ENCODE results near the gene ZNF367. TPM values are rescaled to one million over a fixed set of nuclear protein-coding genes. Genes with fewer than 3 reads are reported as not detected.
A peak's percentile ranks its signal among the peaks of the same experiment; 100 is the strongest.

ZNF367 gene
- total and polyA plus RNA-seq, 5 donors from 2014 or later = 1.1 to 8.8 (median 1.5) TPM

DNA sequence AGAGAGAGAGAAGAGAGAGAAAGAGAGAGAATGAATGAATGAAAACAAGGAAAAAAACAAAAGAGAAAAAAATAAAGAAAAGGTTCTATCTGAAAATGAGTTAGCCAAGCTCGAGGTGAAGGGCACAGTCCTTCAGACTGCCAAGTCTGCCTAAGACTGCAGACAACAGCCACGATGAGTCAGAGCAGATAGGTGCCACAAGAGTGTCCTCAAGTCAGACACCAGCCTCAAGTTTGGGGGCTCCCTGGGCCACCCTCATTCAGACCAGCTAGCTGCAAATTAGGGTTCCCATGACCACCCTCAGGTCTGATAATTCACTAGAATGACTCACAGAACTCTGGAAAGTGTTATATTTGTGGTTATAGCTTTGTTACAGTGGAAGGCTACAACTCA, 17.9 kb upstream of the ZNF367 start:
- no peak for DNase-seq
- ATAC-seq (ENCODE audit: low read depth in 2 of 2) = no peak
- Histone ChIP-seq H3K4me1 (ENCODE audit: control insufficient read depth, insufficient read depth, low read length, poor library complexity, severe bottlenecking) (no peaks in the 10 kb centered on the region), H3K4me3 (ENCODE audit: low read depth, low read length) (no peak overlapping the region), H3K36me3 (ENCODE audit: control insufficient read depth, insufficient read depth, low read length) (no peaks in the 10 kb centered on the region), H3K27ac (ENCODE audit: insufficient read depth, low read length, poor library complexity, severe bottlenecking) (no peak overlapping the region), H3K27me3 (ENCODE audit: control insufficient read depth, insufficient read depth, low read length) (peaks cover 3% of the 10 kb centered on the region), H3K9me3 (ENCODE audit: control insufficient read depth in 2 of 2, low read length in 2 of 2) (no peaks in the 10 kb centered on the region)
- Mint-ChIP-seq H3K9me3 (no peaks in the 10 kb centered on the region), H3K36me3 (no peaks in the 10 kb centered on the region), H3K27me3 (no peaks in the 10 kb centered on the region), H3K27ac (no peak overlapping the region), H3K4me3 (no peak overlapping the region), H3K4me1 (peaks cover 0 to 4% (median 0%) of the 10 kb centered on the region in 4 donors)

DNA sequence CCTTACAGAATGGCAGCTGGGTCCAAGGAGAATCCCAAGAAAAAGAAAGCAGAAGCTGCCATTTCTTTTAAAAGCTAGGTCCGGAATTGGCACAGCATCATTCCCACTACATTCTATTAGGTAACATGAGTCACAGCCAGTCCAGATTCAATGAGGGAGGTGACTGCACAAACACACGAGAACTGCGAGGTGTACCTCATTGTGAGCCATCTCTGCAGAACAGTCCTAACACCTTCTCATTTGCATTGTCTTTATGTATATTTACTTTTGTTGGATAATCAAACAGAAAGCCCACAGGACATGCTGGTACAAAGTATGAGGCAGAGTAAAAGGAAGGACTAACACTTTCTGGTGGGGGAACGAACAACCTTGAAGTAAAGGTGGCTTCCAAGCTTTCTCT, 17.2 kb upstream of the ZNF367 start:
- Histone ChIP-seq H3K9me3 (ENCODE audit: control insufficient read depth in 2 of 2, low read length in 2 of 2) (no peaks in the 10 kb centered on the region), H3K4me3 (ENCODE audit: low read depth, low read length) (no peak overlapping the region), H3K36me3 (ENCODE audit: control insufficient read depth, insufficient read depth, low read length) (no peaks in the 10 kb centered on the region), H3K27me3 (ENCODE audit: control insufficient read depth, insufficient read depth, low read length) (peaks cover 3% of the 10 kb centered on the region), H3K4me1 (ENCODE audit: control insufficient read depth, insufficient read depth, low read length, poor library complexity, severe bottlenecking) (no peaks in the 10 kb centered on the region), H3K27ac (ENCODE audit: insufficient read depth, low read length, poor library complexity, severe bottlenecking) (no peak overlapping the region)
- Mint-ChIP-seq H3K9me3 (no peaks in the 10 kb centered on the region), H3K36me3 (no peaks in the 10 kb centered on the region), H3K4me3 (no peak overlapping the region), H3K4me1 (peaks cover 0 to 4% (median 0%) of the 10 kb centered on the region in 4 donors), H3K27me3 (no peaks in the 10 kb centered on the region), H3K27ac (no peak overlapping the region)
- ATAC-seq (ENCODE audit: low read depth in 2 of 2) (no peak), DNase-seq (no peak)

DNA sequence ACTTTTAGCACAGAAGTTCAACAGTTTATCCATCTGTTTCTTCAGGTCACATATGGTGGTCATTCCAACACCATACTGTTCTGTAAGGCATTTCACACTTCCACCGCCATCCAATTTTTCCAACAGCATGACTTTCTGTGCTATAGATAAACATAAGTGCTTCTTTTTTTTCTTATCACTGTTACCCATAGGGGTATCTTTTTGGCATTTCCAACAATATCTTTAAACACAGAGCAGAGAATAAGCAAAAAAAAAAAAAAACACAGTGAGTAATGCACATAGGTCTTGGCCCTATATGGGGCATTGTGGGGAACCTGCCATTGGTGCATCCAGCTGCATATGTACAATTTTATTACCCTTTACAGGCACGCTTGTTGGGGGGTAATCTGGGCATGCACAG, 12.2 kb upstream of the ZNF367 start:
- Histone ChIP-seq H3K27ac (ENCODE audit: insufficient read depth, low read length, poor library complexity, severe bottlenecking) (no peak overlapping the region), H3K4me3 (ENCODE audit: low read depth, low read length) (no peak overlapping the region), H3K36me3 (ENCODE audit: control insufficient read depth, insufficient read depth, low read length) (no peaks in the 10 kb centered on the region), H3K27me3 (ENCODE audit: control insufficient read depth, insufficient read depth, low read length) (peaks cover 3% of the 10 kb centered on the region), H3K4me1 (ENCODE audit: control insufficient read depth, insufficient read depth, low read length, poor library complexity, severe bottlenecking) (no peaks in the 10 kb centered on the region), H3K9me3 (ENCODE audit: control insufficient read depth in 2 of 2, low read length in 2 of 2) (no peaks in the 10 kb centered on the region)
- Mint-ChIP-seq H3K27ac (no peak overlapping the region), H3K27me3 (peaks cover 10% of the 10 kb centered on the region), H3K4me1 (no peaks in the 10 kb centered on the region), H3K4me3 (no peak overlapping the region), H3K36me3 (no peaks in the 10 kb centered on the region), H3K9me3 (peaks cover 0 to 2% (median 0%) of the 10 kb centered on the region in 7 donors)
- DNase-seq (no peak), ATAC-seq (ENCODE audit: low read depth in 2 of 2) (no peak)

DNA sequence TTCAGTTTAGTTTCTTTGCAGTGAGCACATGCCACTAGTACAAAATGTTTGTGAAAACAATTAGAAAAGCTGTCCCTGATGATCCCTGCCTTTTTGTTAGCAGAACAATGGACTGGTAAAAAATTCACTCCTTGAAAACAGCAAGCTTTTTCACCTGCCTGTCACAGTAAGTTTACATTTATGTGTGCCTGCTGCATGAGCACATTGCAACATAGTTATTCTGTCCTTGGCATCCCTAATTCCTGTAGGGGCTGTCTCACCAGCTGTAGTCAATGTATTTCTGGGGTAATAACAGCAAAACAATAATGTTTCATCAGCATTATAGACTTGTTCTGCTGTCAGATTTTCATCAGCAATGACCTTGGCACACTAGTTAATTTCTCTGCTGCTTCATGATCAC, 11.6 kb upstream of the ZNF367 start:
- Mint-ChIP-seq H3K4me3 (no peak overlapping the region), H3K9me3 (peaks cover 0 to 2% (median 0%) of the 10 kb centered on the region in 7 donors), H3K36me3 (no peaks in the 10 kb centered on the region), H3K27ac (peak overlapping the region in 1 of 3 donors; percentile 56), H3K27me3 (peaks cover 10% of the 10 kb centered on the region), H3K4me1 (no peaks in the 10 kb centered on the region)
- DNase-seq (no peak), ATAC-seq (ENCODE audit: low read depth in 2 of 2) (no peak)
- Histone ChIP-seq H3K36me3 (ENCODE audit: control insufficient read depth, insufficient read depth, low read length) (no peaks in the 10 kb centered on the region), H3K4me1 (ENCODE audit: control insufficient read depth, insufficient read depth, low read length, poor library complexity, severe bottlenecking) (no peaks in the 10 kb centered on the region), H3K27me3 (ENCODE audit: control insufficient read depth, insufficient read depth, low read length) (peaks cover 3% of the 10 kb centered on the region), H3K27ac (ENCODE audit: insufficient read depth, low read length, poor library complexity, severe bottlenecking) (no peak overlapping the region), H3K4me3 (ENCODE audit: low read depth, low read length) (no peak overlapping the region), H3K9me3 (ENCODE audit: control insufficient read depth in 2 of 2, low read length in 2 of 2) (no peaks in the 10 kb centered on the region)

DNA sequence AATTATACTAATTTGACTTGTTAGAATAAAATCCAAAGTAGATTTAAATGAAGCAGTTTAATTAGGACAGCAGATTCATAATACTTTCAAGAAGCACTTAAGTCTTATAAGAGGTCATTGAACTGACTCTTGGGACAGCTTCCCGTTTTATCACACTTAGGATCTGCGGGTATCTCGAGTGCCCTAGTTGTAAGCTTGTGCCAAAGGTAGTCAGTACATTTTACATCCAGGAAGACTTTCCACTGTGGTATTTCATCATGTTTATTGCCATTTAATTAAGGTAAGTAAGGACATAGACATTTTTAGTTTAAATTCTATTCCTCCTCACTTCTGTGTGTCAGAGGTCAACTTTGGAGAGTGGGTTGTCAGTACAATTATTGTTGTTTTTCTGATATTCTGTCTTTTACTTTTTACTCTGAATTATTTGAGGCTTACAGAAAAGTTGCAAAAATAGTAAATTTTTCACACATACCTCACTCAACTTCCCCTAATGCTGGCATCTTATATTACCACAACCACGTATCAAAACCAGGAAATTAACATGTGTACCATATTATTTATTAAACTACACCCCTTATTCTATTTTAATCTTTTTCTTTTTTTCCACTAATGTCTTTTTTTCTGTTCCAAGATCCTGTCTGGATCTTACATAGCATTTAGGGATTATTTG, 7.5 kb upstream of the ZNF367 start:
- no peak overlapping the region for H3K4me3 Mint-ChIP-seq
- Histone ChIP-seq H3K9me3 (ENCODE audit: control insufficient read depth in 2 of 2, low read length in 2 of 2) (no peaks in the 10 kb centered on the region), H3K4me1 (ENCODE audit: control insufficient read depth, insufficient read depth, low read length, poor library complexity, severe bottlenecking) (no peaks in the 10 kb centered on the region), H3K27me3 (ENCODE audit: control insufficient read depth, insufficient read depth, low read length) (no peaks in the 10 kb centered on the region), H3K36me3 (ENCODE audit: control insufficient read depth, insufficient read depth, low read length) (no peaks in the 10 kb centered on the region), H3K27ac (ENCODE audit: insufficient read depth, low read length, poor library complexity, severe bottlenecking) (no peak overlapping the region), H3K4me3 (ENCODE audit: low read depth, low read length) (no peak overlapping the region)
- peaks cover 0 to 2% (median 0%) of the 10 kb centered on the region in 7 donors for H3K9me3 Mint-ChIP-seq
- no peaks in the 10 kb centered on the region for H3K36me3 Mint-ChIP-seq
- DNase-seq (no peak), ATAC-seq (ENCODE audit: low read depth in 2 of 2) (no peak)
- H3K27me3 Mint-ChIP-seq = peaks cover 10% of the 10 kb centered on the region
- peaks cover 0 to 8% (median under 1%) of the 10 kb centered on the region in 4 donors for H3K4me1 Mint-ChIP-seq
- peak overlapping the region in 1 of 3 donors; percentile 60 for H3K27ac Mint-ChIP-seq

DNA sequence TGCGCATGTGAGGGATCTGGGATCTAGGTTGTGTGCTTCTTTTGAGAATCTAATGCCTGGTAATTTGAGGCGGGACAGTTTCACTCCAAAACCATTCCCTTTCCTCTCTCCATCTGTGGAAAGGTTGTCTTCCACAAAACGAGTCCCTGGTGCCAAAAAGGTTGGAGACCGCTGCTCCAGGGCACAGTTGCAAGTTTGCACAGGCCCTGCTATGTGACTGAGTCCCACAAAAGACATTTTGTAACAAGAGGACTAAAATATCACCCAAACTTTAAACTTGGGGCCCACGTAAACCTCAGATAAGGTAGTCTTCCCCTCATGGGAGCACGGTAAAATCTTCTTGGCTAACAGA, 5.8 kb upstream of the ZNF367 start:
- Histone ChIP-seq H3K27me3 (ENCODE audit: control insufficient read depth, insufficient read depth, low read length) (no peaks in the 10 kb centered on the region), H3K4me3 (ENCODE audit: low read depth, low read length) (no peak overlapping the region), H3K36me3 (ENCODE audit: control insufficient read depth, insufficient read depth, low read length) (no peaks in the 10 kb centered on the region), H3K9me3 (ENCODE audit: control insufficient read depth in 2 of 2, low read length in 2 of 2) (no peaks in the 10 kb centered on the region), H3K27ac (ENCODE audit: insufficient read depth, low read length, poor library complexity, severe bottlenecking) (no peak overlapping the region), H3K4me1 (ENCODE audit: control insufficient read depth, insufficient read depth, low read length, poor library complexity, severe bottlenecking) (peaks cover 14% of the 10 kb centered on the region)
- Mint-ChIP-seq H3K4me3 (peak overlapping the region in 1 of 4 donors; percentile 46), H3K4me1 (peaks cover 8 to 21% (median 13%) of the 10 kb centered on the region in 4 donors), H3K27ac (no peak overlapping the region), H3K9me3 (peaks cover 0 to 2% (median 0%) of the 10 kb centered on the region in 7 donors), H3K36me3 (no peaks in the 10 kb centered on the region), H3K27me3 (peaks cover 10% of the 10 kb centered on the region)
- DNase-seq = no peak
- no peak for ATAC-seq (ENCODE audit: low read depth in 2 of 2)

DNA sequence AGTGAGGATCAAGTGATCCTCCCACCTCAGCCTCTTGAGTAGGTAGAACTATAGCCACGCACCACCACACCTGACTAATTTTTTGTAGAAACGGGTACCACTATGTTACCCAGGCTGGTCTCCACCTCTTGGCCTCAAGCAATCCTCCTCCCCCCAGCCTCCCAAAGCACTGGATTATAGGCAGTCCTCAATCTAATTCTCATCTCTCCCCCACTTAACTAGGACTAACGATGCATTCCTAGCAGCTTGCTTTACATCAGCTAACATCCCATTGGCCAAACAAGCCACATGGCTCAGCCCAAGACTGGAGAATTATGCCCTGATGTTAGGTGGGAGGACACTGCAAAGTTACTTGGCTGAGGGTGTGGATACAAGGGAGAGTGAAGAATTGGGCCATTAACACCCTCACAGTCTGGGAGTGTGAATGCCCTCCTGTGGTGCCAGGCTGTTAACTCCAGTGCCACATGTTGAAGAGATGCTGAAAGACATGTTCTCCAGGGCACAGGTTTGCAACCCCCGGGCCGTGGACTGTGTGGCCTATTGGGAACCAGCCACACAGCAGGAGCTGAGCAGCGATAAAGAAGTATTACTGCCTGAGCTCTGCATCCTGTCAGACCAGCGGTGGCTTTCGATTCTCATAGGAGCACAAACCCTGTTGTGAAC, 5.3 kb upstream of the ZNF367 start:
- Mint-ChIP-seq H3K9me3 (peaks cover 0 to 2% (median 0%) of the 10 kb centered on the region in 7 donors), H3K4me3 (peak overlapping the region in 1 of 4 donors; percentile 46), H3K27ac (no peak overlapping the region), H3K27me3 (peaks cover 10% of the 10 kb centered on the region), H3K36me3 (no peaks in the 10 kb centered on the region), H3K4me1 (peaks cover 8 to 21% (median 13%) of the 10 kb centered on the region in 4 donors)
- H3K4me3 ChIP-seq (ENCODE audit: low read depth, low read length) = no peak overlapping the region
- H3K27me3 ChIP-seq (ENCODE audit: control insufficient read depth, insufficient read depth, low read length) = no peaks in the 10 kb centered on the region
- DNase-seq (no peak), ATAC-seq (ENCODE audit: low read depth in 2 of 2) (no peak)
- H3K36me3 ChIP-seq (ENCODE audit: control insufficient read depth, insufficient read depth, low read length) = no peaks in the 10 kb centered on the region
- H3K27ac ChIP-seq (ENCODE audit: insufficient read depth, low read length, poor library complexity, severe bottlenecking) = no peak overlapping the region
- H3K9me3 ChIP-seq (ENCODE audit: control insufficient read depth in 2 of 2, low read length in 2 of 2) = no peaks in the 10 kb centered on the region
- peaks cover 16% of the 10 kb centered on the region for H3K4me1 ChIP-seq (ENCODE audit: control insufficient read depth, insufficient read depth, low read length, poor library complexity, severe bottlenecking)

Measured in CD4-positive, CD25-positive, alpha-beta regulatory T cell (primary cell).